SK-N-SH (cell line): ENCODE measurements around the gene FGF13. TPM values are rescaled to one million over a fixed set of nuclear protein-coding genes. Genes with fewer than 3 reads are reported as not detected.

Experiments used
- CTCF ChIA-PET: fragments of 300-600, 350-600 bp; formaldehyde crosslinking; extraction: SDS; loops from one replicate; lab custom pipeline; 2021; lab: Yijun Ruan, JAX
- POLR2A ChIA-PET: fragments of 350-600 bp; sonication (Branson Sonifier 250); formaldehyde crosslinking; extraction: SDS; loops from one replicate; lab custom pipeline; 2020; ENCODE audit warnings: antibody characterized with exemption, inconsistent platforms; lab: Yijun Ruan, JAX
- DNase-seq: peaks from one replicate; pipeline ENCODE4 v3.0.0; 2012
- H2AFZ ChIP-seq: fragments of 200-600 bp; sonication (generic); 2 replicates; pipeline ENCODE4 v1.8.1; 2016; ENCODE audit warnings: antibody characterized with exemption, mild to moderate bottlenecking, low read depth
- H3F3A ChIP-seq: fragments of 200-600 bp; sonication (generic); replicated peaks from 2 replicates; pipeline ENCODE3; 2016; ENCODE audit warnings: antibody characterized with exemption, mild to moderate bottlenecking; ENCODE audit not compliant: insufficient read depth
- H3K27ac ChIP-seq, 2 experiments: fragments of 200-500 bp in 1 of 2; fragments of 200-600 bp in 1 of 2; sonication (Bioruptor generic) in 1 of 2; sonication (generic), shearing (Covaris generic) in 1 of 2; 2 replicates each; pipeline versions ENCODE4 v1.5.1 to v1.6.1; 2014 to 2016; ENCODE audit warnings: low read depth in 2 of 2, inconsistent platforms in 1 of 2, low read length in 1 of 2, mild to moderate bottlenecking in 1 of 2, mixed read lengths in 1 of 2
- H3K27me3 ChIP-seq: fragments of 200-600 bp; sonication (generic), shearing (Covaris generic); 2 replicates; pipeline ENCODE4 v1.6.1; 2016; ENCODE audit warnings: mixed run types; ENCODE audit not compliant: insufficient read depth
- H3K36me3 ChIP-seq, 2 experiments: fragments of 200-500 bp in 1 of 2; fragments of 200-600 bp in 1 of 2; sonication (Bioruptor generic) in 1 of 2; sonication (generic) in 1 of 2; replicated peaks in 1 of 2; 2 replicates each; pipeline versions ENCODE3 to v1.5.1; 2014 to 2016; ENCODE audit warnings: low read length in 1 of 2, mild to moderate bottlenecking in 1 of 2; ENCODE audit not compliant: insufficient read depth in 2 of 2, control insufficient read depth in 1 of 2
- H3K4me1 ChIP-seq, 2 experiments: fragments of 200-500 bp in 1 of 2; fragments of 200-600 bp in 1 of 2; sonication (Bioruptor generic) in 1 of 2; sonication (generic), shearing (Covaris generic) in 1 of 2; 2 replicates each; pipeline versions ENCODE4 v1.5.1 to v1.6.1; 2014 to 2016; ENCODE audit warnings: low read depth in 1 of 2, low read length in 1 of 2, mixed run types in 1 of 2; ENCODE audit not compliant: insufficient read depth in 2 of 2, control insufficient read depth in 1 of 2
- H3K4me2 ChIP-seq: fragments of 200-600 bp; sonication (generic), shearing (Covaris generic); 2 replicates; pipeline ENCODE4 v1.6.1; 2017; ENCODE audit warnings: mixed run types
- H3K4me3 ChIP-seq, 2 experiments: fragments of 200-500 bp in 1 of 2; fragments of 200-600 bp in 1 of 2; sonication (Bioruptor generic) in 1 of 2; sonication (generic), shearing (Covaris generic) in 1 of 2; 2 replicates each; pipeline versions ENCODE4 v1.5.1 to v1.8.1; 2014 to 2016; ENCODE audit warnings: low read depth in 2 of 2, inconsistent platforms in 1 of 2, low read length in 1 of 2, mild to moderate bottlenecking in 1 of 2, mixed read lengths in 1 of 2, moderate library complexity in 1 of 2
- H3K79me2 ChIP-seq: fragments of 200-600 bp; sonication (generic); 2 replicates; pipeline ENCODE4 v1.8.1; 2017; ENCODE audit warnings: mild to moderate bottlenecking; ENCODE audit not compliant: insufficient read depth
- H3K9ac ChIP-seq: fragments of 200-600 bp; sonication (generic); 2 replicates; pipeline ENCODE4 v1.6.1; 2017; ENCODE audit warnings: mixed run types
- H3K9me2 ChIP-seq: fragments of 200-600 bp; sonication (generic); 2 replicates; pipeline ENCODE4 v1.6.1; 2017; ENCODE audit warnings: mixed run types
- H3K9me3 ChIP-seq: fragments of 200-600 bp; sonication (generic); 2 replicates; pipeline ENCODE4 v1.6.1; 2017; ENCODE audit warnings: mixed run types, mild to moderate bottlenecking, moderate library complexity
- H4K20me1 ChIP-seq: fragments of 200-600 bp; sonication (generic); 2 replicates; pipeline ENCODE4 v1.6.1; 2017; ENCODE audit warnings: mild to moderate bottlenecking, mixed run types; ENCODE audit not compliant: insufficient read depth
- CHD2 ChIP-seq: fragments of 150-350 bp; IDR thresholded peaks from 2 replicates; pipeline ENCODE4 v1.6.1; 2018; ENCODE audit warnings: low read length; ENCODE audit not compliant: partially characterized antibody
- ELF1 ChIP-seq: IDR thresholded peaks from 2 replicates; pipeline ENCODE4 v1.4.0; 2012
- EP300 ChIP-seq, 2 experiments: IDR thresholded peaks; 2 replicates each; pipeline versions ENCODE4 v1.4.0 to v1.6.1; 2012; ENCODE audit warnings: borderline replicate concordance in 1 of 2, low read depth in 1 of 2, low read length in 1 of 2
- FOXM1 ChIP-seq: IDR thresholded peaks from 2 replicates; pipeline ENCODE4 v1.4.0; 2012; ENCODE audit warnings: low read depth, mild to moderate bottlenecking
- GABPA ChIP-seq: IDR thresholded peaks from 2 replicates; pipeline ENCODE4 v1.4.0; 2012; ENCODE audit warnings: low read depth, mild to moderate bottlenecking
- GATA2 ChIP-seq: sonication (generic); formaldehyde crosslinking; IDR thresholded peaks from 2 replicates; pipeline ENCODE4 v1.5.0; 2020; ENCODE audit warnings: mild to moderate bottlenecking, missing genetic modification reagents
- NFIC ChIP-seq: IDR thresholded peaks from 2 replicates; pipeline ENCODE4 v1.4.0; 2012; ENCODE audit warnings: borderline replicate concordance
- RCOR1 ChIP-seq: fragments of 150-350 bp; IDR thresholded peaks from 2 replicates; pipeline ENCODE4 v1.6.1; 2017; ENCODE audit warnings: antibody characterized with exemption, low read length
- RXRA ChIP-seq: IDR thresholded peaks from 2 replicates; pipeline ENCODE4 v1.4.0; 2012; ENCODE audit warnings: low read depth, mild to moderate bottlenecking, borderline replicate concordance
- SIN3A ChIP-seq: IDR thresholded peaks from 2 replicates; pipeline ENCODE4 v1.6.1; 2012; ENCODE audit warnings: low read depth, mild to moderate bottlenecking, low read length, moderate library complexity, borderline replicate concordance
- YY1 ChIP-seq: IDR thresholded peaks from 2 replicates; pipeline ENCODE4 v1.4.0; 2012; ENCODE audit warnings: low read depth, mild to moderate bottlenecking
- WGBS: methylation state at CpG from one replicate; pipeline ENCODE4 v1.1.6; 2017; ENCODE audit warnings: low lambda C conversion rate; 5-methylcytosine and 5-hydroxymethylcytosine counted together
- polyA plus RNA-seq, 3 experiments: library from polyadenylated mRNA; depleted of rRNA; stranded (reverse); fragments of >200 nt; gene quantifications; 2 replicates each; pipeline ENCODE4 v1.2.3, GENCODE V29; 2012
- TF ChIP-seq, protein P1 (sequence below): IDR thresholded peaks from 2 replicates; pipeline ENCODE4 v1.6.1; 2012; ENCODE audit warnings: mild to moderate bottlenecking, low read depth, low read length, moderate library complexity
- TF ChIP-seq, protein P2 (sequence below): IDR thresholded peaks from 2 replicates; pipeline ENCODE4 v1.4.0; 2012; ENCODE audit warnings: low read depth, borderline replicate concordance
- TF ChIP-seq, protein P3 (sequence below): IDR thresholded peaks from 2 replicates; pipeline ENCODE4; 2012
- TF ChIP-seq, protein P4 (sequence below): IDR thresholded peaks from 2 replicates; pipeline ENCODE4 v1.4.0; 2012; ENCODE audit warnings: low read depth, borderline replicate concordance

The FGF13 gene
- polyA plus RNA-seq, 1 of the 3 experiments (the other 2 are of a cell fraction), result 0.12 TPM

DNA sequence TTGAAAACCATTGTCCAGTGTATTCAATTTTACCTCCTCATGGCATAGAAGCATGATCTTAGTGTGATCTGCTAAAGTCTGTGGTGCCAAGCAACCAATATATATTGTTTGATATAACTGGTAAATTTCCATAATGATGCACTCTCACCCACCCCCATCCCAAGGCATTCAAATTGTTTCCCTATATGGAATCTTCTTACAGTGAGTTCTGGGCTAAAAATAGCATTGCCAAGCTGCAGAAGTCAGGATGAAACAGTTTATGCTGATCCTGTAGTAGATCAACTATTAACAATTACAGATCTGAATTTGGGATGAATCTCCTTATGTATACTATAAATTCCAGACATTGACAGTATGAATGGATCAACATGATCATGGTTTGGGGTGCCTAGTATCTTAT is 20.9 kb downstream of the FGF13 start (continued):
- TF ChIP-seq, protein P1, sequence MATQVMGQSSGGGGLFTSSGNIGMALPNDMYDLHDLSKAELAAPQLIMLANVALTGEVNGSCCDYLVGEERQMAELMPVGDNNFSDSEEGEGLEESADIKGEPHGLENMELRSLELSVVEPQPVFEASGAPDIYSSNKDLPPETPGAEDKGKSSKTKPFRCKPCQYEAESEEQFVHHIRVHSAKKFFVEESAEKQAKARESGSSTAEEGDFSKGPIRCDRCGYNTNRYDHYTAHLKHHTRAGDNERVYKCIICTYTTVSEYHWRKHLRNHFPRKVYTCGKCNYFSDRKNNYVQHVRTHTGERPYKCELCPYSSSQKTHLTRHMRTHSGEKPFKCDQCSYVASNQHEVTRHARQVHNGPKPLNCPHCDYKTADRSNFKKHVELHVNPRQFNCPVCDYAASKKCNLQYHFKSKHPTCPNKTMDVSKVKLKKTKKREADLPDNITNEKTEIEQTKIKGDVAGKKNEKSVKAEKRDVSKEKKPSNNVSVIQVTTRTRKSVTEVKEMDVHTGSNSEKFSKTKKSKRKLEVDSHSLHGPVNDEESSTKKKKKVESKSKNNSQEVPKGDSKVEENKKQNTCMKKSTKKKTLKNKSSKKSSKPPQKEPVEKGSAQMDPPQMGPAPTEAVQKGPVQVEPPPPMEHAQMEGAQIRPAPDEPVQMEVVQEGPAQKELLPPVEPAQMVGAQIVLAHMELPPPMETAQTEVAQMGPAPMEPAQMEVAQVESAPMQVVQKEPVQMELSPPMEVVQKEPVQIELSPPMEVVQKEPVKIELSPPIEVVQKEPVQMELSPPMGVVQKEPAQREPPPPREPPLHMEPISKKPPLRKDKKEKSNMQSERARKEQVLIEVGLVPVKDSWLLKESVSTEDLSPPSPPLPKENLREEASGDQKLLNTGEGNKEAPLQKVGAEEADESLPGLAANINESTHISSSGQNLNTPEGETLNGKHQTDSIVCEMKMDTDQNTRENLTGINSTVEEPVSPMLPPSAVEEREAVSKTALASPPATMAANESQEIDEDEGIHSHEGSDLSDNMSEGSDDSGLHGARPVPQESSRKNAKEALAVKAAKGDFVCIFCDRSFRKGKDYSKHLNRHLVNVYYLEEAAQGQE, result no peak

DNA sequence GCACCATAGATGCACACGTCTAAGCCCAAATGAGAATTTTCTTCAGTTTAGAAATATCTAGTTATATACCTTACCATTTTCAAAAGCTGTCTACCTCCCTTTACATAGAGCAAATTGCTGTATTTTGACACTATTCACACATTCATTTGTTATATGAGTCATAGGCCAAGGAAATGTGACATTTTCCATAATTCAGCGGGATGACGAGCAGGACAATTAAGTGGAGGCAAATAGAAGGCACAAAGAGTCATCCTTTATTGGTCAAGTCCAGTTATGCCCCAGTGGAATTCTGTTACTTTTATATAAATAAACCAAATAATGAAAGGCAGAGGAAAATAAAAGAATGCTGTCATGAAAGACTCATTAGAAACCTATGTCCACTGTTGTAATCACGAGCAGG is 27.9 kb downstream of the FGF13 start:
- no peaks in the 10 kb centered on the region for H4K20me1 ChIP-seq
- no peaks in the 10 kb centered on the region for H3K9me3 ChIP-seq
- no peak overlapping the region for H3K9ac ChIP-seq
- 0% methylated on average over 4 of the region's 4 CpGs for WGBS
- no peak for DNase-seq
- H3K36me3 ChIP-seq, result no peaks in the 10 kb centered on the region
- H3K4me3 ChIP-seq, result no peak overlapping the region
- no peak for TF ChIP-seq NFIC
- no peak for TF ChIP-seq RXRA
- no peak for TF ChIP-seq GATA2
- TF ChIP-seq YY1, result no peak
- TF ChIP-seq RCOR1, result no peak
- TF ChIP-seq GABPA, result no peak
- TF ChIP-seq, protein P2, sequence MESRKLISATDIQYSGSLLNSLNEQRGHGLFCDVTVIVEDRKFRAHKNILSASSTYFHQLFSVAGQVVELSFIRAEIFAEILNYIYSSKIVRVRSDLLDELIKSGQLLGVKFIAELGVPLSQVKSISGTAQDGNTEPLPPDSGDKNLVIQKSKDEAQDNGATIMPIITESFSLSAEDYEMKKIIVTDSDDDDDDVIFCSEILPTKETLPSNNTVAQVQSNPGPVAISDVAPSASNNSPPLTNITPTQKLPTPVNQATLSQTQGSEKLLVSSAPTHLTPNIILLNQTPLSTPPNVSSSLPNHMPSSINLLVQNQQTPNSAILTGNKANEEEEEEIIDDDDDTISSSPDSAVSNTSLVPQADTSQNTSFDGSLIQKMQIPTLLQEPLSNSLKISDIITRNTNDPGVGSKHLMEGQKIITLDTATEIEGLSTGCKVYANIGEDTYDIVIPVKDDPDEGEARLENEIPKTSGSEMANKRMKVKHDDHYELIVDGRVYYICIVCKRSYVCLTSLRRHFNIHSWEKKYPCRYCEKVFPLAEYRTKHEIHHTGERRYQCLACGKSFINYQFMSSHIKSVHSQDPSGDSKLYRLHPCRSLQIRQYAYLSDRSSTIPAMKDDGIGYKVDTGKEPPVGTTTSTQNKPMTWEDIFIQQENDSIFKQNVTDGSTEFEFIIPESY, result no peak
- no peaks in the 10 kb centered on the region for H3K9me2 ChIP-seq
- H3K4me2 ChIP-seq, result no peak overlapping the region
- POLR2A ChIA-PET, result no interaction called here
- CTCF ChIA-PET, result no interaction called here
- no peak overlapping the region for H3K27ac ChIP-seq
- H3K79me2 ChIP-seq, result no peaks in the 10 kb centered on the region
- H3K4me1 ChIP-seq, result no peaks in the 10 kb centered on the region
- H3F3A ChIP-seq, result no peaks in the 10 kb centered on the region
- no peaks in the 10 kb centered on the region for H3K27me3 ChIP-seq
- no peak overlapping the region for H2AFZ ChIP-seq

DNA sequence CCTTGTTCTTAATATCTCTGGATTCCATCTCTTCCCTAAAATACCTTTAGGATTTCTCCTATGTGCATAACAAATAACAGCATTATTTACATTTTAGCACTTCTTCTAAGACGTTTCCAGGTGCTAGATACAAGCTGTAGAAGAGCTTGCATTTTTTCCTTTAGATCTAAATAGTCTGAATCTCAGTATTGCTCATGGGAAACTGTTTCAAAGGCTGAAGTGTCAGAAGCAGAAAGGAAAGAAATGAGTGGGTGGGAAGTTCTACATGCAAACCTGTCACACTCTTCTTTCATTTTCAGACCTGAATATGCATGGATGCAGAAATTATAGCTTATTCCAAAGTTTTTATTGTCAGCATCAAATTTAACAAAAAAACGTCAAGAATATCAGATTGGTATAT is 41.8 kb downstream of the FGF13 start:
- Histone ChIP-seq H3K4me1 (no peaks in the 10 kb centered on the region), H3K9me3 (no peaks in the 10 kb centered on the region), H4K20me1 (0 out of 2 replicates have a peak, but pooled peaks cover 3% of the 10 kb centered on the region), H3K9me2 (no peaks in the 10 kb centered on the region), H3K4me3 (no peak overlapping the region), H3K36me3 (no peaks in the 10 kb centered on the region), H3F3A (no peaks in the 10 kb centered on the region), H3K79me2 (no peaks in the 10 kb centered on the region), H3K27ac (no peak overlapping the region), H3K4me2 (no peak overlapping the region), H3K27me3 (no peaks in the 10 kb centered on the region), H3K9ac (no peak overlapping the region), H2AFZ (no peak overlapping the region)
- no peak for DNase-seq
- ChIA-PET POLR2A (no interaction called here), CTCF (no interaction called here)
- WGBS, result 2% methylated on average over 2 of the region's 2 CpGs
- no peak for TF ChIP-seq RXRA
- no peak for TF ChIP-seq EP300 (IDR thresholded peaks at IDR 0.05; ENCODE audit: borderline replicate concordance in 1 of 2, low read depth in 1 of 2, low read length in 1 of 2)
- no peak for TF ChIP-seq GATA2
- TF ChIP-seq ELF1, result no peak
- TF ChIP-seq FOXM1, result no peak
- TF ChIP-seq, protein P3, sequence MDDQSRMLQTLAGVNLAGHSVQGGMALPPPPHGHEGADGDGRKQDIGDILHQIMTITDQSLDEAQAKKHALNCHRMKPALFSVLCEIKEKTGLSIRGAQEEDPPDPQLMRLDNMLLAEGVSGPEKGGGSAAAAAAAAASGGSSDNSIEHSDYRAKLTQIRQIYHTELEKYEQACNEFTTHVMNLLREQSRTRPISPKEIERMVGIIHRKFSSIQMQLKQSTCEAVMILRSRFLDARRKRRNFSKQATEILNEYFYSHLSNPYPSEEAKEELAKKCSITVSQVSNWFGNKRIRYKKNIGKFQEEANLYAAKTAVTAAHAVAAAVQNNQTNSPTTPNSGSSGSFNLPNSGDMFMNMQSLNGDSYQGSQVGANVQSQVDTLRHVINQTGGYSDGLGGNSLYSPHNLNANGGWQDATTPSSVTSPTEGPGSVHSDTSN, result no peak
- TF ChIP-seq, protein P4, sequence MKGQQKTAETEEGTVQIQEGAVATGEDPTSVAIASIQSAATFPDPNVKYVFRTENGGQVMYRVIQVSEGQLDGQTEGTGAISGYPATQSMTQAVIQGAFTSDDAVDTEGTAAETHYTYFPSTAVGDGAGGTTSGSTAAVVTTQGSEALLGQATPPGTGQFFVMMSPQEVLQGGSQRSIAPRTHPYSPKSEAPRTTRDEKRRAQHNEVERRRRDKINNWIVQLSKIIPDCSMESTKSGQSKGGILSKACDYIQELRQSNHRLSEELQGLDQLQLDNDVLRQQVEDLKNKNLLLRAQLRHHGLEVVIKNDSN, result no peak
- TF ChIP-seq, protein P1, result no peak
- TF ChIP-seq CHD2, result no peak
- TF ChIP-seq SIN3A, result no peak
